NB4 (cell line): ENCODE measurements around the gene ADARB2.

ENCODE experiments used
- DNase-seq: peaks from one replicate; pipeline ENCODE4 v3.0.0; 2010; ENCODE audit warnings: low read depth
- H3K4me3 ChIP-seq: one replicate; pipeline ENCODE4 v1.5.1; 2011; ENCODE audit warnings: mild to moderate bottlenecking, low read depth, low read length, moderate library complexity
- CTCF ChIP-seq: IDR thresholded peaks from one replicate; pipeline ENCODE4 v1.5.1; 2012; ENCODE audit warnings: low read depth, low read length
- MAX ChIP-seq: IDR thresholded peaks from 2 replicates; pipeline ENCODE4 v1.6.1; 2011; ENCODE audit warnings: low read depth, low read length
- MYC ChIP-seq: IDR thresholded peaks from 2 replicates; pipeline ENCODE4 v1.6.1; 2011; ENCODE audit warnings: low read depth, low read length
- POLR2A ChIP-seq: IDR thresholded peaks from 2 replicates; pipeline ENCODE4 v1.6.1; 2011; ENCODE audit warnings: mild to moderate bottlenecking; ENCODE audit not compliant: insufficient read length; ENCODE audit errors: extremely low read depth

The ADARB2 gene

GRCh38 chr10:1477578-1477977 is 259.7 kb downstream of the ADARB2 start:
- no peak for DNase-seq
- H3K4me3 ChIP-seq: no peak overlapping the region
- TF ChIP-seq MYC (no peak), POLR2A (no peak), CTCF (no peak), MAX (no peak)

- TF ChIP-seq CTCF (no peak), POLR2A (no peak), MAX (no peak), MYC (no peak)
- no peak for DNase-seq
- no peak overlapping the region for H3K4me3 ChIP-seq
Measured at GRCh38 chr10:1476455-1476803, 260.9 kb downstream of the ADARB2 start.

- DNase-seq: no peak
- H3K4me3 ChIP-seq: no peak overlapping the region
- TF ChIP-seq MAX (no peak), POLR2A (no peak), MYC (no peak), CTCF (no peak)
Measured at GRCh38 chr10:1475771-1476454, 261.4 kb downstream of the ADARB2 start.

GRCh38 chr10:1475098-1475591 is 262.2 kb downstream of the ADARB2 start:
- TF ChIP-seq MAX: no peak
- no peak for TF ChIP-seq CTCF
- TF ChIP-seq POLR2A: no peak
- TF ChIP-seq MYC: no peak
- no peak for DNase-seq
- H3K4me3 ChIP-seq: no peak overlapping the region

GRCh38 chr10:1474376-1475097 is 262.8 kb downstream of the ADARB2 start:
- DNase-seq: no peak
- TF ChIP-seq POLR2A (no peak), CTCF (no peak), MAX (no peak), MYC (no peak)
- no peak overlapping the region for H3K4me3 ChIP-seq
